HEK293 (cell line): ENCODE results near the gene MMD.

Source experiments
- CTCF ChIA-PET: fragments of 350-600 bp; formaldehyde crosslinking; extraction: SDS; loops from one replicate; lab custom pipeline; 2021; ENCODE audit warnings: antibody characterized with exemption; lab: Yijun Ruan, JAX
- POLR2A ChIA-PET: fragments of 300-600 bp; formaldehyde crosslinking; extraction: SDS; loops from one replicate; lab custom pipeline; 2020; ENCODE audit warnings: antibody characterized with exemption, inconsistent platforms; lab: Yijun Ruan, JAX
- H3K27ac ChIP-seq: fragments of 200-500 bp; sonication (Bioruptor generic); 2 replicates; pipeline ENCODE4 v1.5.1; 2014; ENCODE audit warnings: low read depth, low read length, control low read depth, inconsistent platforms; ENCODE audit errors: extremely low read depth
- H3K36me3 ChIP-seq, 2 experiments: fragments of 200-500 bp in 1 of 2; sonication (Bioruptor generic) in 1 of 2; 1 replicate in 1 of 2; 2 replicates in 1 of 2; pipeline ENCODE4 v1.5.1; 2014 to 2017; ENCODE audit warnings: inconsistent platforms in 2 of 2, low read length in 2 of 2; ENCODE audit not compliant: control insufficient read depth in 2 of 2, insufficient read depth in 1 of 2
- H3K4me1 ChIP-seq: fragments of 200-500 bp; sonication (Bioruptor generic); 2 replicates; pipeline ENCODE4 v1.5.1; 2014; ENCODE audit warnings: mild to moderate bottlenecking, low read length, inconsistent platforms; ENCODE audit not compliant: control insufficient read depth, insufficient read depth
- H3K4me3 ChIP-seq: 2 replicates; pipeline ENCODE4 v1.5.1; 2011; ENCODE audit warnings: low read depth, mild to moderate bottlenecking, control low read depth, low read length, moderate library complexity
- H3K9me3 ChIP-seq: fragments of 200-500 bp; sonication (Bioruptor generic); 2 replicates; pipeline ENCODE4 v1.5.1; 2014; ENCODE audit warnings: low read depth, low read length, inconsistent platforms; ENCODE audit not compliant: control insufficient read depth, insufficient read depth
- BCL11B ChIP-seq: fragments of 450-650 bp; formaldehyde crosslinking; IDR thresholded peaks from 2 replicates; pipeline ENCODE4 v1.5.1; 2016; ENCODE audit warnings: low read depth, missing biosample characterization, missing genetic modification characterization
- IKZF3 ChIP-seq: fragments of 450-650 bp; IDR thresholded peaks from 2 replicates; pipeline ENCODE4 v1.5.0; 2018; ENCODE audit warnings: missing biosample characterization, mild to moderate bottlenecking, missing genetic modification characterization, moderate library complexity
- KLF1 ChIP-seq: fragments of 450-650 bp; formaldehyde crosslinking; IDR thresholded peaks from 2 replicates; pipeline ENCODE4 v1.5.1; 2016; ENCODE audit warnings: missing biosample characterization, missing genetic modification characterization
- MEIS1 ChIP-seq: sonication (generic); formaldehyde crosslinking; IDR thresholded peaks from 2 replicates; pipeline ENCODE4 v1.8.1; 2022; ENCODE audit warnings: missing genetic modification reagents, mild to moderate bottlenecking, borderline replicate concordance
- PRDM1 ChIP-seq: fragments of 450-650 bp; formaldehyde crosslinking; IDR thresholded peaks from 2 replicates; pipeline ENCODE4; 2016; ENCODE audit warnings: missing biosample characterization, missing genetic modification characterization
- SETDB1 ChIP-seq: IDR thresholded peaks from one replicate; pipeline ENCODE4 v1.6.1; 2017; ENCODE audit warnings: mild to moderate bottlenecking, low read length, moderate library complexity, mixed read lengths; ENCODE audit not compliant: insufficient read length
- SP2 ChIP-seq: fragments of 450-650 bp; formaldehyde crosslinking; IDR thresholded peaks from 2 replicates; pipeline ENCODE4 v1.5.1; 2016; ENCODE audit warnings: missing biosample characterization, missing genetic modification characterization
- ZFHX2 ChIP-seq: fragments of 450-650 bp; formaldehyde crosslinking; conservative IDR thresholded peaks from 2 replicates; pipeline ENCODE4 v1.5.1; 2016; ENCODE audit warnings: missing biosample characterization, missing genetic modification characterization
- ZNF175 ChIP-seq: fragments of 450-650 bp; formaldehyde crosslinking; IDR thresholded peaks from 2 replicates; pipeline ENCODE4 v1.5.1; 2016; ENCODE audit warnings: missing biosample characterization, missing genetic modification characterization
- ZNF473 ChIP-seq: fragments of 450-650 bp; formaldehyde crosslinking; IDR thresholded peaks from 2 replicates; pipeline ENCODE4 v1.5.1; 2017; ENCODE audit warnings: missing biosample characterization, missing genetic modification characterization
- ZNF501 ChIP-seq: fragments of 450-650 bp; formaldehyde crosslinking; IDR thresholded peaks from 2 replicates; pipeline ENCODE4 v1.5.1; 2016; ENCODE audit warnings: missing biosample characterization, missing genetic modification characterization
- ZNF513 ChIP-seq: fragments of 450-650 bp; IDR thresholded peaks from 2 replicates; pipeline ENCODE4 v1.5.1; 2018; ENCODE audit warnings: missing biosample characterization, missing genetic modification characterization
- ZNF521 ChIP-seq: fragments of 450-650 bp; formaldehyde crosslinking; IDR thresholded peaks from 2 replicates; pipeline ENCODE4 v1.5.1; 2017; ENCODE audit warnings: missing biosample characterization, mild to moderate bottlenecking, missing genetic modification characterization
- ZNF549 ChIP-seq: fragments of 450-650 bp; IDR thresholded peaks from 2 replicates; pipeline ENCODE4 v1.5.1; 2018; ENCODE audit warnings: missing biosample characterization, missing genetic modification characterization, mild to moderate bottlenecking, inconsistent platforms, moderate library complexity
- ZNF658 ChIP-seq: fragments of 450-650 bp; formaldehyde crosslinking; IDR thresholded peaks from 2 replicates; pipeline ENCODE4; 2016; ENCODE audit warnings: missing biosample characterization, missing genetic modification characterization
- ZNF701 ChIP-seq: fragments of 450-650 bp; formaldehyde crosslinking; IDR thresholded peaks from 2 replicates; pipeline ENCODE4 v1.5.1; 2016; ENCODE audit warnings: missing biosample characterization, missing genetic modification characterization
- ZNF785 ChIP-seq: fragments of 450-650 bp; formaldehyde crosslinking; IDR thresholded peaks from 2 replicates; pipeline ENCODE4 v1.5.1; 2016; ENCODE audit warnings: missing biosample characterization, missing genetic modification characterization
- ZNF791 ChIP-seq: fragments of 450-650 bp; formaldehyde crosslinking; IDR thresholded peaks from 2 replicates; pipeline ENCODE4 v1.5.1; 2016; ENCODE audit warnings: missing biosample characterization, missing genetic modification characterization
- TF ChIP-seq, protein P1 (sequence below): fragments of 450-650 bp; formaldehyde crosslinking; IDR thresholded peaks from 2 replicates; pipeline ENCODE4 v1.5.1; 2017; ENCODE audit warnings: missing biosample characterization, missing genetic modification characterization
- TF ChIP-seq, protein P2 (sequence below): fragments of 450-650 bp; formaldehyde crosslinking; IDR thresholded peaks from 2 replicates; pipeline ENCODE4 v1.5.1; 2016; ENCODE audit warnings: missing biosample characterization, missing genetic modification characterization
- TF ChIP-seq, protein P3 (sequence below): fragments of 450-650 bp; IDR thresholded peaks from 2 replicates; pipeline ENCODE4 v1.5.1; 2018; ENCODE audit warnings: missing biosample characterization, mild to moderate bottlenecking, missing genetic modification characterization

MMD gene

GRCh38 chr17:55454906-55455474 is 33.4 kb upstream of the MMD start (continued):
- TF ChIP-seq KLF1 (tag by site-specific recombination), result no peak
- TF ChIP-seq BCL11B, result no peak
- no peak for TF ChIP-seq ZNF701 (tag by site-specific recombination)

DNA sequence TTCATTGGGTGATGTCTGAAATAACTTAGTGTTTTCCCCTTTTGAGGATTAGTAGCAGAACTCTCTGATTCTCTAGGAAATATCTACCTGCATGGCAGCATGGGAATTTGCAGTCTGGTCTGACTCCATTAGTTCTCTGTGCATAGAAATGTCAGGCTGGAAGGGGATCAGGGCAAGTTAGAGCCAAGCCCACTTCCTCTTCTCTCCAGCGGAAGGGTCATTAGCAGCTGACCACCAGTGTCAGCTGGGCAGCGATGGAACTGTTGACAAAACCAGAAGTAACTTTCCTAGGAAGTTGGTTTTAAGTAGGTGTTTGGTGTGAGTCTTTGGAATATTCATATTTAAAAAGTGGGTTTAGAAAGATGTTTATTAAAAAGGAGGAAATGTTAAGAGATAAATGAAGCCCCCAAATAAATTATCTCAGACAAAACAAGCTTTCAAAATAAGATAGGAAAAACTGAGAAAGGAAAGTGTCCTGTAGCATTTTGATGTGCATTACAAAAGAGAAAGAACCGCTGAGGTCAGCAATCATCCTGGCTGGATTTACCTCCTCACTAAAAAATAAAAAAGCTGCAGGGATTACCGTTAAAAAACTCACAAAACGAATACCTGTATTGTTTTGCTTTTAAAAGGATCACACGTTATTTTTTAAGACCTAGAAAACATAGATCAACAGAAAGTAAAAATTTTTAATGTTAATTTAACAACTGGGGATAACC is 32.4 kb upstream of the MMD start:
- H3K27ac ChIP-seq, result no peak overlapping the region
- ChIA-PET CTCF (no interaction called here), POLR2A (no interaction called here)
- H3K4me3 ChIP-seq, result no peak overlapping the region
- TF ChIP-seq, protein P1, sequence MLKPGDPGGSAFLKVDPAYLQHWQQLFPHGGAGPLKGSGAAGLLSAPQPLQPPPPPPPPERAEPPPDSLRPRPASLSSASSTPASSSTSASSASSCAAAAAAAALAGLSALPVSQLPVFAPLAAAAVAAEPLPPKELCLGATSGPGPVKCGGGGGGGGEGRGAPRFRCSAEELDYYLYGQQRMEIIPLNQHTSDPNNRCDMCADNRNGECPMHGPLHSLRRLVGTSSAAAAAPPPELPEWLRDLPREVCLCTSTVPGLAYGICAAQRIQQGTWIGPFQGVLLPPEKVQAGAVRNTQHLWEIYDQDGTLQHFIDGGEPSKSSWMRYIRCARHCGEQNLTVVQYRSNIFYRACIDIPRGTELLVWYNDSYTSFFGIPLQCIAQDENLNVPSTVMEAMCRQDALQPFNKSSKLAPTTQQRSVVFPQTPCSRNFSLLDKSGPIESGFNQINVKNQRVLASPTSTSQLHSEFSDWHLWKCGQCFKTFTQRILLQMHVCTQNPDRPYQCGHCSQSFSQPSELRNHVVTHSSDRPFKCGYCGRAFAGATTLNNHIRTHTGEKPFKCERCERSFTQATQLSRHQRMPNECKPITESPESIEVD (tag by site-specific recombination), result peak; percentile 41; the same call in 1 of the 2 replicates
- no peak for TF ChIP-seq ZNF501 (tag by site-specific recombination)
- H3K36me3 ChIP-seq, result no peaks in the 10 kb centered on the region
- H3K9me3 ChIP-seq, result no peaks in the 10 kb centered on the region
- H3K4me1 ChIP-seq, result peaks cover 30% of the 10 kb centered on the region

GRCh38 chr17:55452139-55452790 is 30.6 kb upstream of the MMD start:
- H3K4me1 ChIP-seq, result peaks cover 30% of the 10 kb centered on the region
- no peak overlapping the region for H3K4me3 ChIP-seq
- no peak for TF ChIP-seq PRDM1 (tag by site-specific recombination)
- no peak for TF ChIP-seq SP2 (tag by site-specific recombination)
- TF ChIP-seq ZNF791 (tag by site-specific recombination), result no peak
- no peak for TF ChIP-seq IKZF3 (tag by site-specific recombination)
- no peaks in the 10 kb centered on the region for H3K36me3 ChIP-seq
- no peak overlapping the region for H3K27ac ChIP-seq
- CTCF ChIA-PET, result interaction anchor here (0.8 kb wide), 1 partner anchor 60 kb away, joined by 4 read pairs; no protein-coding TSS in a partner anchor
- POLR2A ChIA-PET, result interaction anchor here (0.7 kb wide), 1 partner anchor 64 kb away, joined by 4 read pairs; no protein-coding TSS in a partner anchor
- no peaks in the 10 kb centered on the region for H3K9me3 ChIP-seq

DNA sequence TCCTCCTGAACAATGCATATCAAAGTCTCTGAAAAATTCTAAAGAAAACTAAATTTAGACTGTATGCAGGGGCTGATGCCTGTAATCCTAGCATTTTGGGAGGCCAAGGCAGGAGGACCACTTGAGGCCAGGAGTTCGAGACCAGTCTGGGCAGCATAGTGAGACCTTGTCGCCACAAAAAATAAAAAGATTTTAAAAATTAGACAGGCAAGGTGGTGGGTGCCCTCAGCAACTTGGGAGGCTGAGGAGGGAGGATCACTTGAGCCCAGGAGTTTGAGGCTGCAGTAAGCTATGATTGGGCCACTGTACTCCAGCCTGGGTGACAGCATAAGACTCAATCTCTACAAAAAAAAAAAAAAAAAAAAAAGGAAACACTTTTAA is 30.1 kb upstream of the MMD start:
- Histone ChIP-seq H3K27ac (no peak overlapping the region), H3K4me3 (no peak overlapping the region), H3K36me3 (no peaks in the 10 kb centered on the region), H3K9me3 (no peaks in the 10 kb centered on the region), H3K4me1 (peaks cover 31% of the 10 kb centered on the region)
- ChIA-PET CTCF (interaction anchor here (0.8 kb wide), 1 partner anchor 61 kb away, joined by 4 read pairs; no protein-coding TSS in a partner anchor), POLR2A (interaction anchor here (0.7 kb wide), 1 partner anchor 63 kb away, joined by 4 read pairs; no protein-coding TSS in a partner anchor)
- TF ChIP-seq ZNF473 (tag by site-specific recombination) (no peak), MEIS1 (CRISPR knock-in tag) (no peak), SETDB1 (no peak), ZNF513 (tag by site-specific recombination) (no peak), ZNF521 (tag by site-specific recombination) (no peak), ZNF658 (tag by site-specific recombination) (no peak), ZNF785 (no peak), ZFHX2 (no peak), ZNF549 (tag by site-specific recombination) (no peak), ZNF175 (tag by site-specific recombination) (no peak)
- TF ChIP-seq, protein P2, sequence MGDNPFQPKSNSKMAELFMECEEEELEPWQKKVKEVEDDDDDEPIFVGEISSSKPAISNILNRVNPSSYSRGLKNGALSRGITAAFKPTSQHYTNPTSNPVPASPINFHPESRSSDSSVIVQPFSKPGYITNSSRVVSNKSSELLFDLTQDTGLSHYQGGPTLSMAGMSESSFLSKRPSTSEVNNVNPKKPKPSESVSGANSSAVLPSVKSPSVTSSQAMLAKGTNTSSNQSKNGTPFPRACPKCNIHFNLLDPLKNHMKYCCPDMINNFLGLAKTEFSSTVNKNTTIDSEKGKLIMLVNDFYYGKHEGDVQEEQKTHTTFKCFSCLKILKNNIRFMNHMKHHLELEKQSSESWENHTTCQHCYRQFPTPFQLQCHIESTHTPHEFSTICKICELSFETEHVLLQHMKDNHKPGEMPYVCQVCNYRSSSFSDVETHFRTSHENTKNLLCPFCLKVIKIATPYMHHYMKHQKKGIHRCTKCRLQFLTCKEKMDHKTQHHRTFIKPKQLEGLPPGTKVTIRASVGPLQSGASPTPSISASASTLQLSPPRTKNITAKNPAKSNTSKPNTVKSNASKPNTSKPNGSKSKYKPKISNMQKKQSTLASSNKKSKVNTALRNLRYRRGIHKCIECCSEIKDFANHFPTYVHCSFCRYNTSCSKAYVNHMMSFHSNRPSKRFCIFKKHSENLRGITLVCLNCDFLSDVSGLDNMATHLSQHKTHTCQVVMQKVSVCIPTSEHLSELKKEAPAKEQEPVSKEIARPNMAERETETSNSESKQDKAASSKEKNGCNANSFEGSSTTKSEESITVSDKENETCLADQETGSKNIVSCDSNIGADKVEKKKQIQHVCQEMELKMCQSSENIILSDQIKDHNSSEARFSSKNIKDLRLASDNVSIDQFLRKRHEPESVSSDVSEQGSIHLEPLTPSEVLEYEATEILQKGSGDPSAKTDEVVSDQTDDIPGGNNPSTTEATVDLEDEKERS (tag by site-specific recombination), result no peak
- TF ChIP-seq, protein P3, sequence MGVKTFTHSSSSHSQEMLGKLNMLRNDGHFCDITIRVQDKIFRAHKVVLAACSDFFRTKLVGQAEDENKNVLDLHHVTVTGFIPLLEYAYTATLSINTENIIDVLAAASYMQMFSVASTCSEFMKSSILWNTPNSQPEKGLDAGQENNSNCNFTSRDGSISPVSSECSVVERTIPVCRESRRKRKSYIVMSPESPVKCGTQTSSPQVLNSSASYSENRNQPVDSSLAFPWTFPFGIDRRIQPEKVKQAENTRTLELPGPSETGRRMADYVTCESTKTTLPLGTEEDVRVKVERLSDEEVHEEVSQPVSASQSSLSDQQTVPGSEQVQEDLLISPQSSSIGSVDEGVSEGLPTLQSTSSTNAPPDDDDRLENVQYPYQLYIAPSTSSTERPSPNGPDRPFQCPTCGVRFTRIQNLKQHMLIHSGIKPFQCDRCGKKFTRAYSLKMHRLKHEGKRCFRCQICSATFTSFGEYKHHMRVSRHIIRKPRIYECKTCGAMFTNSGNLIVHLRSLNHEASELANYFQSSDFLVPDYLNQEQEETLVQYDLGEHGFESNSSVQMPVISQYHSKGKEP (tag by site-specific recombination), result no peak
